Kidney epithelial cell (primary cell): Measurements from ENCODE around the gene STX19. TPM values are rescaled to one million over a fixed set of nuclear protein-coding genes. Genes with fewer than 3 reads are reported as not detected.
A peak's percentile ranks its signal among the peaks of the same experiment; 100 is the strongest.

Experiments
- DNase-seq: peaks from one replicate; pipeline ENCODE4 v3.0.0-alpha.2; 2010; ENCODE audit warnings: low read depth
- H3K27me3 ChIP-seq: 2 replicates; pipeline ENCODE4 v1.6.0; 2011; ENCODE audit warnings: low read length; ENCODE audit not compliant: control insufficient read depth, insufficient read depth
- H3K36me3 ChIP-seq: 2 replicates; pipeline ENCODE4 v1.5.1; 2011; ENCODE audit warnings: low read length; ENCODE audit not compliant: control insufficient read depth, insufficient read depth
- H3K4me3 ChIP-seq: 2 replicates; pipeline ENCODE4 v1.5.1; 2011; ENCODE audit warnings: low read depth, mild to moderate bottlenecking, control low read depth, low read length
- CTCF ChIP-seq: IDR thresholded peaks from 2 replicates; pipeline ENCODE4 v1.5.1; 2011; ENCODE audit warnings: mild to moderate bottlenecking, moderate library complexity, low read length, control low read depth, inconsistent platforms; ENCODE audit not compliant: insufficient read depth, poor library complexity, severe bottlenecking
- total RNA-seq: library from RNA; depleted of rRNA; stranded (reverse); fragments of >200 nt; gene quantifications from 2 replicates; pipeline ENCODE4 v1.2.3, GENCODE V29; 2015

STX19 gene, protein sequence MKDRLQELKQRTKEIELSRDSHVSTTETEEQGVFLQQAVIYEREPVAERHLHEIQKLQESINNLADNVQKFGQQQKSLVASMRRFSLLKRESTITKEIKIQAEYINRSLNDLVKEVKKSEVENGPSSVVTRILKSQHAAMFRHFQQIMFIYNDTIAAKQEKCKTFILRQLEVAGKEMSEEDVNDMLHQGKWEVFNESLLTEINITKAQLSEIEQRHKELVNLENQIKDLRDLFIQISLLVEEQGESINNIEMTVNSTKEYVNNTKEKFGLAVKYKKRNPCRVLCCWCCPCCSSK
- not detected in 2 replicates for total RNA-seq

DNA sequence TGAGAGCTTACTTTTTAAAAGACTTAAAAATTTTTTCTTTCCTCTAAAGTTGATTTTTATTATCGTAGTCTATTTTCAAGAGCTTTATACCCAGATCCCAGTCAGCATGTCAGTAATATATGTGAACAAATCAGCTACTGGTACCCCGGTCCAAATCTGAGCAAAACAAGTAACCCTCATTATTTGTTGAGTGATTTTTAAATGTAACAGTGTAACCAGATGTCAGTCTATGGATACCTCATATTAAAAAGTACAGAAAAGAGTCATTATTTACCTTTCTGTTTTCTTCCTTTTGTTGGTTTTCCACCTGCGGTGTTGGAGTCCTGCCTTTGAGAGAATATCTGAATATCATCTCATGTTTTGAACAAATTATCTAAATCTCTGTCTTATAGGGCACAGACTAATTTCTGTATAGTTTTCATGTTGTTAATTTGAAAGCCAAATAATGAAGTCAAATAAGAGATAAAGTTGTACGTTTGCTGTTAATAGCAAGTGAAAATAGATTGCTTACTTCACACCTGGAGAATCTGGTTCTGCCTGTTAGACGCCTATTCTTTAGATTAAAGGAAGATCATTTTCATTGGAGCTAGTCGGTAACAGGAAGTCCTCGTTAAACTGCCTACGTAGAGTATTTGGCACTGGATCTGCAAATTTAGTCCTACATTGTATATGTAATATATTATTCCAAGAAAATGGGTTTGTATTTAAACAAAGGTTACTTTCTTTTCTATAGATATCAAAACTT lies at the start of gene STX19:
Gene STX19 (minus strand): TSS at position 505 of the 745 bp plus-strand sequence. CDS start 13,328 bp downstream, outside the sequence.
- Histone ChIP-seq H3K4me3 (no peak within 1 kb of the TSS), H3K27me3 (no peaks in the 10 kb centered on the region), H3K36me3 (no peaks in the 10 kb centered on the region)
- no peak for DNase-seq
- no peak for TF ChIP-seq CTCF

DNA sequence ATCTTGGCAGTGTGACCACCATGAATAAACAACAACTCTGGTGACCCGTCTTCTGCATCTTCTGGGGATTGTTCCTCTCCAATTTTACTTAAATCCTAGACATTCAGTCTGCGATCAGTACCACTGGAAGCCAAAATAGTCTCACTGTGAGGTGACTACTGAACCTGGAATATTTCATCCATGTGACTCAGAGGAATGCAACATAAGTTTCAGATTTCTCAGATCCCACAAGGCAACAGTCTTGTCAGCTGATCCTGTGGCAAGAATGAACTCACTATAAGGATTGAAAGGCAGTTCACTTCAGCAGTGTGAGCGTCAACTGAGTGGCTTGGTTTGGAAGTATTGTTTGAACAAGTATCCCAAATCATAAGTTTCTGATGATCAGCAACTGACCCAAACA lies 47.7 kb upstream of the STX19 start:
- TF ChIP-seq CTCF: no peak
- no peaks in the 10 kb centered on the region for H3K27me3 ChIP-seq
- no peaks in the 10 kb centered on the region for H3K36me3 ChIP-seq
- no peak overlapping the region for H3K4me3 ChIP-seq
- DNase-seq: peak; percentile 4

DNA sequence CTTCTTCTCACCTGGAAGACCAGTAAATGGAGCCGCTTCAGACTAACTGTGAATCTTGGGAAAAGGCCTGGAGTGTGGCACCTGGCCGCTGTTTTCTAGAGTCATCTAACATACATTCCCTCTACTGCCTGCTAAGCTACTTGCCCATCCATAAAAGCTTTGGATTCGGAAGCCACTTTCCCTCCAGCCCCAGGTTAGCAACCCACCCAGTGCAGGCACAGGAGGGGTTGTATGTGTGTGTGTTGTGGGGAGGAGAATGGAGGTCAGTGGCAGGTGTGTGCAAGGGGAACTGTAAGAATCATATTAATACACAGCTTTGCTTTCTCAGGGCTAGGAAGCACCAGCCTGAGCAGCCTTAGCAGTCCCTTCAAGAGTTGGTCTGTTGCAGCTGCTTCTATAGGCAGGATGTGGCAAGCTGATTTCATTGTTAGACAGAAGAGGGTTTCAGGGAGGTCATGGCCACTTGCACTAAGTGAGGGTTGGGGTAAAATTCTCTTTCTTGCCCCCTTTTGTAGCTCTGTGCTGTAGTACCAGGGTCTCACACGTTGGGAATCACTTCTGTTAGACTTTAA lies 43.4 kb upstream of the STX19 start:
- no peaks in the 10 kb centered on the region for H3K27me3 ChIP-seq
- peaks cover 2% of the 10 kb centered on the region for H3K36me3 ChIP-seq
- no peak overlapping the region for H3K4me3 ChIP-seq
- DNase-seq: no peak
- TF ChIP-seq CTCF: no peak

GRCh38 chr3:94070341-94070911 lies 42.0 kb upstream of the STX19 start:
- DNase-seq: no peak

More at GRCh38 chr3:94070341-94070911, 42.0 kb upstream of the STX19 start:
- no peak for TF ChIP-seq CTCF
- Histone ChIP-seq H3K4me3 (no peak overlapping the region), H3K27me3 (no peaks in the 10 kb centered on the region), H3K36me3 (peaks cover 2% of the 10 kb centered on the region)
